ENCODE results near the gene UCMA.

GRCh38 chr10:13257621-13258140 lies 23.5 kb upstream of the UCMA start:
- no peak for TF ChIP-seq CTCF (IDR thresholded peaks at IDR 0.05; ENCODE audit: borderline replicate concordance, extremely low read depth, low read length, poor library complexity, severe bottlenecking)
- no peak for TF ChIP-seq EZH2 (IDR thresholded peaks at IDR 0.05; ENCODE audit: borderline replicate concordance, low read depth, low read length, severe bottlenecking)

Data from DND-41 (cell line).